ENCODE measurements around the gene DPYD. TPM values are rescaled to one million over a fixed set of nuclear protein-coding genes. Genes with fewer than 3 reads are reported as not detected.

DPYD gene
- total RNA-seq, 2 donors from 2014 or later: 52.3 to 53.6 TPM

DNA sequence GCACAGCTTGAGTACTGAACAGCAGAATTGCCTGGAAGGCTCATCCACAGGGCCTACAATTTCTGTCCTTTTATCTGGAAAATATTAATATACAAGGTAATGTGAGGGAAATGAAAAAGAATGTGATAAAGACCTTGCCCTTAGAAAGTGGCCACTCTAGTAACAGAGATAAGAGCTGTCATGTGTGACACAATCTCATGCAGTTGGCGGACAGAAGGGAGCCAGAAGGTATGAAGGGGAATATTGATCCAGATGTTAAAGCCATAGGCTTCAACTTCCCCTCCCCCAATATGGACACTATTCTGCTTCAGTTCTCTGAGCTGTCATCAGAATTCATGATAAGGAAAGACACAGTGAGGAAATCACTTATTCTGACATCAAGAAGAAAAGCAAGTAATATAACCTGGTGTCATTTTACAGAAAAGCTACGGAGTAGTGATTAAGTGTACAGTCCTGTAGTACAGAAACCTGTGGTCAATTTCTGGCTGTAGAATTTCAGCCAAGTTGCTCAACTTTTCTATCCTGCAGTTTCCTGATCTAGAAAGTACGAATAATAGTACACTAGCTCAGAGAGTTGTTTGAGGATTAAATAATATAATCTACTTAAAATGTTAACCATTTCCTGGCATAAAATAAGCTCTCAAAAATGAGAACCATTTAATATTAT is 572.1 kb downstream of the DPYD start:
- no peaks in the 10 kb centered on the region for H3K4me1 Mint-ChIP-seq
- no peaks in the 10 kb centered on the region for H3K27me3 Mint-ChIP-seq
- ATAC-seq: no peak
- H3K4me3 Mint-ChIP-seq: no peak overlapping the region
- H3K36me3 Mint-ChIP-seq (ENCODE audit: low read depth): peaks cover 7% of the 10 kb centered on the region
- no peak overlapping the region for H3K27ac Mint-ChIP-seq
- no peaks in the 10 kb centered on the region for H3K9me3 ChIP-seq (ENCODE audit: control insufficient read depth, low read length, poor library complexity, severe bottlenecking)
- DNase-seq: no peak

DNA sequence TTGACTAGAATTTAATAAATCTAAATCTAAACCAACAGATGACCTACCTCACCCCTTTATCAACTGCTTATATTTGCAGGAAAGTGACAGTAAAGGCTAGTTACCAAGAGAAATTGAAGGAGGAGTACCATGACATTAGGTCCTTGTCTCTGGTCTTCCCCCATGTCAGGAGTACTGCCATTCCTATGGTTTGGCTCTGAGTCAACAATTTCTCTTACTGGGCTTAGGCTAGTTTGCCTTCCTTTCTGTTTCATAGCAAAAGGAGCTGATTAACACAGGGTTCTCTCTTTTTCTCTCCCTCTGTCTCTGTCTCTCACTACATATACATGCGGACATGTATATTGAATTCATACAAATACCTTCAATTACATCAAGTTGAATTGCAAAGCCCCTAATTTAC is 579.9 kb downstream of the DPYD start:
- DNase-seq (no peak), ATAC-seq (no peak)
- no peaks in the 10 kb centered on the region for H3K27me3 Mint-ChIP-seq
- H3K27ac Mint-ChIP-seq: no peak overlapping the region
- peaks cover 10% of the 10 kb centered on the region for H3K36me3 Mint-ChIP-seq (ENCODE audit: low read depth)
- H3K9me3 ChIP-seq (ENCODE audit: control insufficient read depth, low read length, poor library complexity, severe bottlenecking): no peaks in the 10 kb centered on the region
- peaks cover 2% of the 10 kb centered on the region for H3K4me1 Mint-ChIP-seq
- no peak overlapping the region for H3K4me3 Mint-ChIP-seq

DNA sequence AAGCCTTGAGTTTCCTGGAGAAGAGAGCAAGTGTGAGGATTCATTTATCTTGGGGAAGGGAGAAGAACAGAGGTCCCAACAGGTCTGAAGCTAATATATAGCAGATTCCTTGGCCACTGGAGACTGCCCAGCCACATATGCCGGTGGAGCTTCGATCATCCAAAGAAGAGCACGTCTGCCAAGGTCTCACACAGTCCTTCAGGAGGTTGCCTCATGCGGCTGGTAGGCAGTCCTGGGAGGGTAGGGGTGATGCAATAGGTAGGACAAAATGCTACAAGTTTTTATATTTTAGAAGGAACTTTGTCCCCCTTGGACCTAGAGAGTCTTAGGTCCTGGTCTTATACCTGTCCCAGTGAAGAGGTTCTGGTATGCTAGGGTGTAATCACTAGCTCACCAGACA is 582.5 kb downstream of the DPYD start:
- Mint-ChIP-seq H3K27me3 (no peaks in the 10 kb centered on the region), H3K27ac (no peak overlapping the region), H3K4me1 (peaks cover 2% of the 10 kb centered on the region), H3K4me3 (no peak overlapping the region), H3K36me3 (ENCODE audit: low read depth) (peaks cover 10% of the 10 kb centered on the region)
- H3K9me3 ChIP-seq (ENCODE audit: control insufficient read depth, low read length, poor library complexity, severe bottlenecking): no peaks in the 10 kb centered on the region
- DNase-seq: no peak
- no peak for ATAC-seq

DNA sequence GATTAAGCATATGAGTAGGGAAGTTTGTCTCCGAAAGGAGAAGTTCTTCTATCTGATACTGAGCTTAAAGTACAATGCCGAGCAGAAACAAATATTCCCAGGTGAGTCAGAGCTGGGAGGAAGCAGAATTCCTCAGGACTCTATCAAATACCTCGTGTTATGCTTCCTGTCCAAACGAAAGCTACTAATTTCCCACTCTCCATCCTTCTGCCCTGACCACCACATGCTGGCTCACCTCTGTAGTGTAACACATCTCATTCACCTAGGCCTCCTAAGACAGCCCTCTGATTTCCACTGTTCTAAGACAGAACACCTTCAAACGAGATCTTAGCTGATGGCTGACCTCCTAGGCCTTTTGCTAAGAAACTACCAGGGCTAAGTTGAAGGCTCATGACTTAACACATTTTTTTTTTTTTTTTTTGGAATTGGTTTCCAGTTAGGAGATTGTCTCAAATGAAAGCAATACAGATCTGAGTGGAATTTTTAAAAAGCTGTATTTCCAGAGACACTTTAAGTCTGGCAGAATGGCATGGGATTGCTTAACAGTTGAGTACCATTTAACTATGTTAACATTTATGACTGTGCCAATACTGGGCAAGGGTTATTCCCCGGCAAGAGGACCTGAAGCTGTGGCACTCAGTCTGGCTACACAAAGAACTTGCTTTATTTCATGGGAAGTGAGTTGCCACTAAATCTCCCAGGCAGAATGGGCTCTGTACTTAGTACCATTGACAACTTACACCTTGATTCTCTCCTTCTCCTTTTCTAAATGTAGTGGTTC is 583.4 kb downstream of the DPYD start:
- H3K36me3 Mint-ChIP-seq (ENCODE audit: low read depth): peaks cover 10% of the 10 kb centered on the region
- no peaks in the 10 kb centered on the region for H3K9me3 ChIP-seq (ENCODE audit: control insufficient read depth, low read length, poor library complexity, severe bottlenecking)
- DNase-seq (no peak), ATAC-seq (no peak)
- H3K4me3 Mint-ChIP-seq: no peak overlapping the region
- H3K27me3 Mint-ChIP-seq: no peaks in the 10 kb centered on the region
- H3K4me1 Mint-ChIP-seq: peaks cover 2% of the 10 kb centered on the region
- H3K27ac Mint-ChIP-seq: no peak overlapping the region

DNA sequence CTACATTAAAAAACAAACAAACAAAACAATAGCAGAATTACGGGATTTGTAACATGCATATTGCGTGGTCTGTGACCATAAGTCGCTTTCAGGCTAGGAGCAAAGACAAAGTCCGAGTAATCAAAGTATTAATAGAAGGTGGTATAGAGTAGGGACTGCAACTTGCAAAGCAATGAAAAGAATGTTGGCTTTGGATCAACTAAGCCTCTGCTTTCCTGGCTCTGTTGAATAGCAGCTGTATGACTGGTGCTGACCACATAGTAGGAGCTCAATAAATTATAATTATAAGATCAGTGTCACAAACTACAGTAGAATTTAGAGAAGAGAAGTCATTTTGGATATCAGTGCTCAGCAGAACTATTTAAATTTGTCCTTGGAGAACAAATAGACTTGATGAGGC is 586.4 kb downstream of the DPYD start:
- ATAC-seq (no peak), DNase-seq (no peak)
- no peaks in the 10 kb centered on the region for H3K27me3 Mint-ChIP-seq
- H3K36me3 Mint-ChIP-seq (ENCODE audit: low read depth): peaks cover 10% of the 10 kb centered on the region
- H3K27ac Mint-ChIP-seq: no peak overlapping the region
- H3K9me3 ChIP-seq (ENCODE audit: control insufficient read depth, low read length, poor library complexity, severe bottlenecking): no peaks in the 10 kb centered on the region
- no peaks in the 10 kb centered on the region for H3K4me1 Mint-ChIP-seq
- H3K4me3 Mint-ChIP-seq: no peak overlapping the region

DNA sequence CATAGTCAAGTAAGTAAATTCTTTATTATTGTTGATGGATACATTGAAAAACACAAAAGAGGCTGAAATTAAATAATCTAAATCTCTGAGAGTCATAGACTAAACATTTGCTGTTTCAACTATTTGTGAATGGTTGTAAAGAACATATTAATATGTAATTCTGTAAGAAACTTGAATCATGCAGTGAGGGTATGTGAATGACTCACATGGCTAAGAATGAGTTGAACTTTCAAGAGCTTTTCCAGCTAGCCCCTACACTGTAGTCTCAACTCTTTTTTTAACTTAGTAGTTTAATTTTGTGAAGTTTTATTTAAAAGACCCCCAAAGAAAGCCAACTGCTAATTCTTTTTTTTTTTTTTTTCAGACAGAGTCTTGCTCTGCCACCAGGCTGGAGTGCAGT is 588.1 kb downstream of the DPYD start:
- Mint-ChIP-seq H3K4me1 (no peaks in the 10 kb centered on the region), H3K36me3 (ENCODE audit: low read depth) (peaks cover 8% of the 10 kb centered on the region), H3K4me3 (no peak overlapping the region), H3K27me3 (no peaks in the 10 kb centered on the region), H3K27ac (no peak overlapping the region)
- DNase-seq (no peak), ATAC-seq (no peak)
- H3K9me3 ChIP-seq (ENCODE audit: control insufficient read depth, low read length, poor library complexity, severe bottlenecking): no peaks in the 10 kb centered on the region

DNA sequence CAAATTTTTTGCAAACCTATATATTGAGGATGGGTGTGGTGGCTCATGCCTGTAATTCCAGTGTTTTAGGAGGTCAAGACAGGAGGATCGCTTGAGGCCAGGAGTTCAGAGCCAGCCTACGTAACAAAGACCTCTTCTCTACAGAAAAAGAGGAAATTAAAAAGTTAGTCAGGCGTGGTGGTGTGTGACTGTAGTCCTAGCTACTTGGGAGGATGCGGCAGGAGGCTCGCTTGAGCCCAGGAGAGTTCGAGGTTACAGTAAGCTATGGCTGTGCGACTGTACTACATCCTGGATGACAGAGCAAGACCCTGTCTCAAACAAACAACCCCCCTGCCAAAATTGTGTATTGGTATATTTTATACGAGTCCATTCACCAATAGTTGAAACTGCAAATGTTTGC is 589.7 kb downstream of the DPYD start:
- Mint-ChIP-seq H3K27ac (no peak overlapping the region), H3K4me1 (peaks cover 4% of the 10 kb centered on the region), H3K36me3 (ENCODE audit: low read depth) (peaks cover 2% of the 10 kb centered on the region), H3K4me3 (no peak overlapping the region), H3K27me3 (no peaks in the 10 kb centered on the region)
- no peaks in the 10 kb centered on the region for H3K9me3 ChIP-seq (ENCODE audit: control insufficient read depth, low read length, poor library complexity, severe bottlenecking)
- no peak for DNase-seq
- no peak for ATAC-seq

DNA sequence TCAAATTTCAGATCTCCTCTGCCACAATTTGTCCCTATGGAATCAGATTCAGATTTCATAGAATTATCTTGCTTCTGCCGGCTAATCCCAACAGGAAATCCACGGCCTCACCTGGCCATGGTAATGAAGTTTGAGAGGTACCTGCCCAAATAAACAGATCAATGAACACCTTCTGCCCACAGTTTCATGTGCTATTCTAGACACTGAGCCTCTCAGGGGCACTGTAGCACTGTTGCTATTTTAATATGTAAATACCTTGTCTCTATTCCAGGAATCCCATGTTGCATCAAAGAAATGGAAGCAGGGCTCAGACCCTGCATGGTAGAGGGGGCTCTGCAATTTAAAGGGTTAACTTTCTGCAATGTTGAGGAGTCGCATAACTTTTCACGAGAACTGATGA is 606.1 kb downstream of the DPYD start:
- H3K4me3 Mint-ChIP-seq: no peak overlapping the region
- peaks cover 3% of the 10 kb centered on the region for H3K9me3 ChIP-seq (ENCODE audit: control insufficient read depth, low read length, poor library complexity, severe bottlenecking)
- peaks cover 5% of the 10 kb centered on the region for H3K36me3 Mint-ChIP-seq (ENCODE audit: low read depth)
- H3K27me3 Mint-ChIP-seq: no peaks in the 10 kb centered on the region
- ATAC-seq (no peak), DNase-seq (no peak)
- H3K27ac Mint-ChIP-seq: no peak overlapping the region
- no peaks in the 10 kb centered on the region for H3K4me1 Mint-ChIP-seq

DNA sequence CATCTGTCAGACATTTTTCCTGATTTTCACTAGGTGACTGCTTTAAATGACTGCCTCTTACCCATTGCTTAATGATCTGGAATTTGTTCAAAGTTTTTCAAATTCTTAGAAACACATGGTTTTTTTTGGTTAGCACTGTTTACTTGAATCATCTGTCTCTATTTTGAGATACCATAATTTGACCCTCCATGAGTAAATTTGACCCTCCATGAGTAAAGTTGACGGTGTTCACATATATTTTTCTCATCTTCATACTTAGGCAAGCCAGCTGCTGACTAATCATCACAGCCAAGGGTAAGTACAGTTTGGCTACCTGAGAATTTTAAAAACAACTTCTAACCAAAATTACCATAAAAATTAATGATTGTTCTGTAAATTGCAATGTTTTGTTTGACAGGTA is 612.7 kb downstream of the DPYD start:
- DNase-seq (no peak), ATAC-seq (no peak)
- Mint-ChIP-seq H3K27ac (peak overlapping the region; percentile 27), H3K27me3 (no peaks in the 10 kb centered on the region), H3K4me3 (no peak overlapping the region), H3K4me1 (no peaks in the 10 kb centered on the region), H3K36me3 (ENCODE audit: low read depth) (peaks cover 11% of the 10 kb centered on the region)
- no peaks in the 10 kb centered on the region for H3K9me3 ChIP-seq (ENCODE audit: control insufficient read depth, low read length, poor library complexity, severe bottlenecking)

DNA sequence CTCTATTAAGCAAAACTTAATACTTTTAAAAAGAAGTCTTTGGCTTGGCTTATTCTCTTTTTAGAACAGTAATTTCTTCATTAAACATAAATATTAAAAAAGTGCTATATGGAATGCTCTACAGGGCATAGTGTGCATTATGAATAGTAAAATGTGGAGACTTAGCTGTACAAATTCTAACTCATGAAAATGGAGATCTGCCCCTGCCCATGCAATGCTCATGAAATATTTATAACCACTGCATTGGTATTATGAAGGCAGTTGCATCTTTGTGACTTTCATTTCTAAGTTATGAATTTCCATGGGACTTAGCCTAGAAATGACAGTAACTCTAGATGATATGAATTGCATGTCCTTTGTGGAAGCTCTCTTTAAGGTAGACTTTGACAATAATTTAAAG is 613.3 kb downstream of the DPYD start:
- H3K4me3 Mint-ChIP-seq: no peak overlapping the region
- H3K27ac Mint-ChIP-seq: no peak overlapping the region
- no peak for DNase-seq
- no peaks in the 10 kb centered on the region for H3K27me3 Mint-ChIP-seq
- H3K9me3 ChIP-seq (ENCODE audit: control insufficient read depth, low read length, poor library complexity, severe bottlenecking): no peaks in the 10 kb centered on the region
- ATAC-seq: no peak
- no peaks in the 10 kb centered on the region for H3K4me1 Mint-ChIP-seq
- H3K36me3 Mint-ChIP-seq (ENCODE audit: low read depth): peaks cover 11% of the 10 kb centered on the region

DNA sequence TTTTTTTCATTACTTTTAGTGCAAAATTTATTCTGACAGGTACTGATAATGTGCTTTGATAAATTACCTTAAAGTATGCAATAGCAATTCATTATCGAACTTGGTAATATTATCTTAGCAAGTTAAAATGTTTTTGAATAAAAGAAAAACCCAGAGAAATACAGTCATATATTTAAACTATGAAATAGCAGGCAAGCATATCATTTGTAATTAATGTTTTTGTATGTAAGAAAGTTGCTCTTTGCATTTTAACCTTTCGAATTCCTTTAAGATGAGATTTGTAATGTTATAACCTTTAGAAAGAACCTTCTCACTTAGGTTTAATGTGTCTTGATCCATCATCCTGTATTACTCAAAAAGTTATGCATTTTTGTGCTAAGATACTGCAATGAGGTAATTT is 613.7 kb downstream of the DPYD start:
- ATAC-seq: no peak
- Mint-ChIP-seq H3K36me3 (ENCODE audit: low read depth) (peaks cover 11% of the 10 kb centered on the region), H3K27ac (no peak overlapping the region), H3K27me3 (no peaks in the 10 kb centered on the region), H3K4me3 (no peak overlapping the region), H3K4me1 (no peaks in the 10 kb centered on the region)
- DNase-seq: no peak
- H3K9me3 ChIP-seq (ENCODE audit: control insufficient read depth, low read length, poor library complexity, severe bottlenecking): no peaks in the 10 kb centered on the region

DNA sequence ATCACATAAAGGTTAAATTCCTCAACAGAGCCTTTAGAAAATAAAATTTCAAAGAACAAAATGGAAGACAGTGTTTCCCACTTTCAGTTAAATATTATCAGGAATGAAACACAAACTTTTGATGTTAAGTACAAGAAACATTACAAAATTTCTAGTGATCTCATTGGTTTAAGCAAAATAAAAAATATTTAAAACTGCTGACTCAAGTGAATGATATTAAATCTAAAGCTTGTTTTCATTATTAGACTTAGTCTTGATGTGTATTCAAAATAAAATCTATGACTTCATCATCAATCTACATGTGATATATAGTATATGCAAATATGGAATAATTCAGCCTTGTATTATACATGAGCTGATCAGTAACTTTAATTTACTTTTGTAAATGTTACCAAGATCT is 614.3 kb downstream of the DPYD start:
- Mint-ChIP-seq H3K27ac (no peak overlapping the region), H3K4me3 (no peak overlapping the region), H3K27me3 (no peaks in the 10 kb centered on the region), H3K4me1 (no peaks in the 10 kb centered on the region), H3K36me3 (ENCODE audit: low read depth) (peaks cover 8% of the 10 kb centered on the region)
- H3K9me3 ChIP-seq (ENCODE audit: control insufficient read depth, low read length, poor library complexity, severe bottlenecking): no peaks in the 10 kb centered on the region
- no peak for DNase-seq
- no peak for ATAC-seq

DNA sequence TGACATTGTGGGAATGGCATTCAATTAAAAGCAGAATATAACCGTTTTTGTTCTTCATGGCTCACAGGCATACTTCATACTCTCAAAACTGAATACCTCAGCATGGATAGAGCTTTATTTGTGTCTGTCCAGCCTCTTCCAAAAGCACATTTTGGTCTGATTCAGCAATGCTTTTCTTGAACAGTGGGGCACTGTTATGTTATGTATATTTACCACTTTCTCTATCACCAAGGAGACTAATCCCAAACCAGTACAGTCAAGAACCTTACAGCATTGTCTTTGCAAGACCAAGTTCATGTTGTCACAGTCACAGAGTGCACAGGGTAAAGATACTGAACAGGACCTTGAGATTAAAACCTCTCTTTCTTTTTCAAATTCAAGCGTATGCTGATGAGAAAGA is 616.5 kb downstream of the DPYD start:
- H3K36me3 Mint-ChIP-seq (ENCODE audit: low read depth): peaks cover 8% of the 10 kb centered on the region
- H3K4me1 Mint-ChIP-seq: no peaks in the 10 kb centered on the region
- H3K4me3 Mint-ChIP-seq: no peak overlapping the region
- H3K27me3 Mint-ChIP-seq: no peaks in the 10 kb centered on the region
- DNase-seq (no peak), ATAC-seq (no peak)
- no peak overlapping the region for H3K27ac Mint-ChIP-seq
- no peaks in the 10 kb centered on the region for H3K9me3 ChIP-seq (ENCODE audit: control insufficient read depth, low read length, poor library complexity, severe bottlenecking)

DNA sequence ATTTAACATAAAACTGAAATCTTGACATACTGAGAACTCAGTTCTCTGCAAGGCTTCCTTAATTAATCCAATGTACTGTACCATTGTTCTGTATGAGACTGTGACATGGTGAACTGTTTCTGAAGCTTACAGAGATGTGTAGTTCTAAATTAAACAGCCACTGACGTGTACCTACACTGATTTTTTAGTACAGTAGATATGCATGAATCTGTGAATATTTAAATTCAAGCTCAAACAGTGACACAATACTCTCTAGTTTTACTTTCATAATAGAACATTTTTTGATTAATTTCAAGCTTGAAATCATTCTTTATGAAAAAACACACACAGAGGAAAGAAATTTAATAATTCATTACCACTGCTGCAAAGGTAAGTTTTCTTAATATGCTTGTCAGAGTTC is 621.9 kb downstream of the DPYD start:
- H3K27ac Mint-ChIP-seq: no peak overlapping the region
- no peaks in the 10 kb centered on the region for H3K4me1 Mint-ChIP-seq
- ATAC-seq (no peak), DNase-seq (no peak)
- H3K36me3 Mint-ChIP-seq (ENCODE audit: low read depth): peaks cover 2% of the 10 kb centered on the region
- no peaks in the 10 kb centered on the region for H3K27me3 Mint-ChIP-seq
- H3K9me3 ChIP-seq (ENCODE audit: control insufficient read depth, low read length, poor library complexity, severe bottlenecking): no peaks in the 10 kb centered on the region
- no peak overlapping the region for H3K4me3 Mint-ChIP-seq
